HepG2 (cell line): ENCODE data around the gene CYP4F8. TPM values are rescaled to one million over a fixed set of nuclear protein-coding genes. Genes with fewer than 3 reads are reported as not detected.
A peak's percentile ranks its signal among the peaks of the same experiment; 100 is the strongest.

ENCODE experiments used
- ATF2 ChIP-seq: sonication (generic); formaldehyde crosslinking; IDR thresholded peaks from 2 replicates; pipeline ENCODE4 v1.4.0; 2020; ENCODE audit warnings: missing genetic modification reagents
- BHLHE40 ChIP-seq: IDR thresholded peaks from 2 replicates; pipeline ENCODE4 v1.6.1; 2011; ENCODE audit warnings: low read length, improper control_type of control experiment
- DBP ChIP-seq: sonication (generic); formaldehyde crosslinking; IDR thresholded peaks from 2 replicates; pipeline ENCODE4 v1.4.0; 2020; ENCODE audit warnings: missing genetic modification reagents; ENCODE audit errors: not compliant biosample characterization
- FOXJ3 ChIP-seq: sonication (generic); formaldehyde crosslinking; IDR thresholded peaks from 2 replicates; pipeline ENCODE4 v1.4.0; 2020; ENCODE audit warnings: missing genetic modification reagents, mild to moderate bottlenecking, borderline replicate concordance
- GMEB1 ChIP-seq: sonication (generic); formaldehyde crosslinking; IDR thresholded peaks from 2 replicates; pipeline ENCODE4 v1.5.1; 2020; ENCODE audit warnings: missing genetic modification reagents, mild to moderate bottlenecking, borderline replicate concordance
- ISX ChIP-seq: sonication (generic); formaldehyde crosslinking; conservative IDR thresholded peaks from 2 replicates; pipeline ENCODE4 v1.5.0; 2020; ENCODE audit warnings: missing genetic modification reagents
- MED8 ChIP-seq: sonication (generic); formaldehyde crosslinking; IDR thresholded peaks from 2 replicates; pipeline ENCODE4 v1.8.1; 2023; ENCODE audit warnings: mild to moderate bottlenecking, missing genetic modification reagents; ENCODE audit not compliant: insufficient replicate concordance
- PHF8 ChIP-seq: sonication (generic); formaldehyde crosslinking; IDR thresholded peaks from 2 replicates; pipeline ENCODE4 v1.5.0; 2020; ENCODE audit warnings: missing genetic modification reagents
- PRDM10 ChIP-seq: sonication (generic); formaldehyde crosslinking; IDR thresholded peaks from 2 replicates; pipeline ENCODE4 v1.4.0; 2020; ENCODE audit warnings: low read depth, missing genetic modification reagents
- SIX1 ChIP-seq: sonication (generic); formaldehyde crosslinking; IDR thresholded peaks from 2 replicates; pipeline ENCODE4 v1.4.0; 2020; ENCODE audit warnings: missing genetic modification reagents, borderline replicate concordance
- SNRNP70 ChIP-seq: fragments of 200-400 bp; formaldehyde crosslinking; IDR thresholded peaks from 2 replicates; pipeline ENCODE4 v1.6.1; 2017; ENCODE audit warnings: mild to moderate bottlenecking, low read depth, low read length, moderate library complexity
- TBX2 ChIP-seq: sonication (generic); formaldehyde crosslinking; IDR thresholded peaks from 2 replicates; pipeline ENCODE4 v1.5.0; 2020; ENCODE audit warnings: missing genetic modification reagents, mild to moderate bottlenecking, borderline replicate concordance
- TRIM22 ChIP-seq: fragments of 450-650 bp; IDR thresholded peaks from 2 replicates; pipeline ENCODE4 v1.6.1; 2017
- ZFP36L2 ChIP-seq: sonication (generic); formaldehyde crosslinking; IDR thresholded peaks from 2 replicates; pipeline ENCODE4 v1.4.0; 2020; ENCODE audit warnings: missing genetic modification reagents
- ZIK1 ChIP-seq: sonication (generic); formaldehyde crosslinking; IDR thresholded peaks from 2 replicates; pipeline ENCODE4 v1.5.0; 2020; ENCODE audit warnings: mild to moderate bottlenecking, low read depth, missing genetic modification reagents, borderline replicate concordance
- ZMYM4 ChIP-seq: sonication (generic); formaldehyde crosslinking; IDR thresholded peaks from 2 replicates; pipeline ENCODE4 v1.8.1; 2023; ENCODE audit warnings: mild to moderate bottlenecking, missing genetic modification reagents
- ZNF343 ChIP-seq: sonication (generic); formaldehyde crosslinking; IDR thresholded peaks from 2 replicates; pipeline ENCODE4 v1.4.0; 2020; ENCODE audit warnings: mild to moderate bottlenecking, missing genetic modification reagents
- ZNF431 ChIP-seq: sonication (generic); formaldehyde crosslinking; IDR thresholded peaks from 2 replicates; pipeline ENCODE4 v1.9.0; 2022; ENCODE audit warnings: missing genetic modification reagents, low read depth, mild to moderate bottlenecking, borderline replicate concordance
- ZNF569 ChIP-seq: sonication (generic); formaldehyde crosslinking; IDR thresholded peaks from 2 replicates; pipeline ENCODE4 v1.5.0; 2020; ENCODE audit warnings: mild to moderate bottlenecking, missing genetic modification reagents, moderate library complexity, borderline replicate concordance
- ZNF580 ChIP-seq: IDR thresholded peaks from 2 replicates; pipeline ENCODE4 v1.6.1; 2016; ENCODE audit warnings: low read depth, borderline replicate concordance
- polyA plus RNA-seq, 8 experiments: library from polyadenylated mRNA; depleted of rRNA in 3 of 8; stranded (reverse) in 7 of 8; unstranded in 1 of 8; fragments of >200 nt; fragmentation: Illumina TruSeq in 4 of 8; extraction: Trizol in 4 of 8; gene quantifications; 2 replicates each; pipeline versions ENCODE4 v1.2.1 to v1.2.3, GENCODE V29; 2011 to 2016; ENCODE audit warnings: low read depth in 4 of 8, missing spikeins in 1 of 8, mixed read lengths in 1 of 8; ENCODE audit not compliant: insufficient read depth in 1 of 8
- total RNA-seq, 5 experiments: library from RNA; depleted of rRNA; stranded (reverse); fragments of >200 nt; fragmentation: Illumina TruSeq; extraction: Trizol; gene quantifications; 2 replicates each; pipeline ENCODE4 v1.2.3, GENCODE V29; 2016; ENCODE audit warnings: low read depth in 1 of 5

The CYP4F8 gene
- total and polyA plus RNA-seq, 2 of the 13 experiments (the other 11 are each of a cell fraction or from before 2014, with no cell fraction given): not detected

GRCh38 chr19:15640904-15641597 lies 26.0 kb downstream of the CYP4F8 start (continued):
- no peak for TF ChIP-seq GMEB1 (CRISPR knock-in tag)
- TF ChIP-seq SIX1 (CRISPR knock-in tag): no peak
- peak; percentile 84; the same call in 1 of the 2 replicates for TF ChIP-seq FOXJ3 (CRISPR knock-in tag)
- no peak for TF ChIP-seq PRDM10 (CRISPR knock-in tag)
- TF ChIP-seq ISX: no peak
- no peak for TF ChIP-seq ZIK1 (CRISPR knock-in tag)
- TF ChIP-seq ZFP36L2 (CRISPR knock-in tag): no peak
- TF ChIP-seq SNRNP70: no peak
- no peak for TF ChIP-seq ZNF569 (CRISPR knock-in tag)
- peak; percentile 59 for TF ChIP-seq PHF8 (CRISPR knock-in tag)
- TF ChIP-seq ZNF431 (CRISPR knock-in tag): no peak
- TF ChIP-seq ATF2: 0 out of 2 replicates have a peak, but pooled peaks have one; percentile 22
- no peak for TF ChIP-seq ZNF343
- TF ChIP-seq MED8 (CRISPR knock-in tag): no peak
- no peak for TF ChIP-seq DBP (CRISPR knock-in tag)
- peak; percentile 31; the same call in 1 of the 2 replicates for TF ChIP-seq ZMYM4 (CRISPR knock-in tag)
- TF ChIP-seq BHLHE40: no peak
- no peak for TF ChIP-seq TBX2
- TF ChIP-seq ZNF580 (CRISPR knock-in tag): peak; percentile 41; the same call in 1 of the 2 replicates
- TF ChIP-seq TRIM22: no peak
